Islet of Langerhans (tissue), 1 donor: ENCODE measurements around the gene IGF1R.

Experiments
- FAIRE-seq: peaks from one replicate; lab custom pipeline; 2011; peaks lifted over from hg19 to GRCh38; lab: Jason Lieb, UNC

Gene IGF1R

DNA sequence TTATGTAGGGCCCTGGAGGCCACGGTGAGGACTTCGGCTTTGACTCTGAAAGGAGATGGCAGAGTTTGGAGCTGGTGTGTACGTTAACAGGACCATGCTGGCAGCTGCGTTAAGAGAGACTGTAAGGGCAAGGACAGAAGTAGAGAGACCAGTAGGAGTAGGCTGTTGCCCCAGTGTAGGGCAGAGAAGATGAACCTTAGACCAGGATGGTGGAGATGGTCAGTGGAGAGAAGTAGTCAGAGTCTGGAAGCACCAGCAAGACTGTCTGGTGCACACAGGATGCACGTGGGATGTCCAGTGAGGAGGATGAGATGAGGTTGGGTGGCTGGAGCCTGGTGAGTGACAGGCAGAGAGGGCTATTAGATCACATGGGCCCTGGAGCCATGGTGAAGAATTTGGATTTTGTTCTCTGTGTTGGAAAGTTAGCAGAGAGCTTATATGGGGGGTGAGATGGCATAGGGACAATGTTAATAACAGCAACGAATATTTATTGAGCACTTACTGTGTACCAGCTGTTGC, 150.1 kb downstream of the IGF1R start:
- no peak for FAIRE-seq

DNA sequence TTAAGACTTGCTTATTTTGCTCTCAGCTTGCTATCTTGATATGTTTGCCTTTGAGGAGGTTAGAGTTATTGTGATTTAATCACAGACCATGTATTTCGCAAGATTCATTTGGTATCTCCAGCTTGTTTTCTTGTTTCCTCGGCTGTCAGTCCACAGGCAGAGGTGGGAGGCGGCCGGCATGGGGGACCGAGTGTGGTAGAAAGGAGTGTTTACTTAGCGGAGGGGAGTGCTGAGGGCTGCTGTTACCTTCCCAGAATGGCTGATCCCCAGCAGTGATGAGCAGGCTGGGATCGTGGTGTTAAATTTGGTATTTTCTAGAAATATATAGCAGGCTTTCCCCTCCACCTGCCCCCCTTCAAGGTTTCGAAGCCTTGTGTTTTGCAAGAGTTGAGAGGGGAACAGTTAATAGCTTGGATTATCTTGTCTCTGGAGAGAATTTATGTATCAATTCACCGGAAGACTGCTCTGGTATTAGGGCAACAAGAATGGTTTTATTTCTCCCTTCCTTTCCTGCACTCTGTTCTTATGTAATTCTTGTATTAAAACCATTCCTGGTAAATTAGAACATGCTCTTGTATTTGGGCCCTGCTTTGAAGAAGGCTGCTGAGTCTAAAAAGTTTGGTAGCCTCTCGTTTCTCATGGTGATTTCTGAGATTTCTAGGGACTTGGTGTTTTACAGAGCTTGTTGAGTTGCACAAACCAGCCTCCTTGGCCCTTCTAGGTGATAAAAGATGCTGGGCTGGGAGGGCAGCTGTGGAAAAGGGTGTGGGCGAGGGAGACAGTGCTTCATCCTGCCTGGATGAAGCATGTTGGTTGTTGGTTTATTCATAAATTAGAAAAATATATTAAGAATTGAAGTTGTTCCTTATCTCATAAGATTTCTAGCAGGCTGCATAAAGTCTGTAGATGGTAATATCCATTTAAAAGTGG, 151.4 kb downstream of the IGF1R start:
- no peak for FAIRE-seq

GRCh38 chr15:98800437-98801233, 152.3 kb downstream of the IGF1R start:
- no peak for FAIRE-seq

DNA sequence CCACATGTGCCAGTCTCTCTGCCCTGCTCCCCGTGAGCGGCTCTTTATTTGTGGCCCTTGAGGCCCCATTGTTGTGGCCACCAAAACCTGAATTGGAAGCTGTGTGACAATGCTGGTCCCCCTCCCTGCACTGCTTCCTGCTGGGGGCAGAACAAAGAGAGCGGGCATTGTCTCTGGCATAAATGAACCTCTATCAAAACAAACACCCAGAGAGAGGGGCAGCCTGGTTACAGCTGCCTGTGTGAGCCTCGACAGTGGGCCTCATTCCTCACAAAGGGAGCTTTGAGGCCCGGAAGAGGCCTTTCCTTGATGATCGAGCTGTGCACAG, 152.9 kb downstream of the IGF1R start:
- FAIRE-seq: no peak

DNA sequence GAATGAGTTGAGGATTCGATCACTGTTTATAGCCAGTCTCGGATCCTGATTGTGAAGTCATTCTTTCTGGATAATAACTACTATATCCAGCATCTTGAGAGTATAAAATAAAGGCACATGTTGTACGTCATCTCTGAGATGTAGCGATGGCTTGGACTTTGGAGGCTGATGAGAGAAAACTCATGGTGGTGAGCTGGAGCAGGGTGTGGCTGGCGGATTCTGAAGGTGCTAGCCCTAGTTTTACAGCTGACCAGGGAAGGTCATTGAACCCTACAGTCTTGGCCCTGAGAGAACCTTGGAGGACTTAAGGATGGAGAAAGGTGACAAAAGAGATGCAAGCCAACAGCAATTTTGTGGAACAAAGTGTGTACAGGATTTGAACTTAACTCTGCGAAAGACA, 153.8 kb downstream of the IGF1R start:
- no peak for FAIRE-seq

GRCh38 chr15:98803228-98804056, 155.1 kb downstream of the IGF1R start:
- FAIRE-seq: no peak

- FAIRE-seq: no peak
Measured at GRCh38 chr15:98804057-98804380, 155.7 kb downstream of the IGF1R start.

DNA sequence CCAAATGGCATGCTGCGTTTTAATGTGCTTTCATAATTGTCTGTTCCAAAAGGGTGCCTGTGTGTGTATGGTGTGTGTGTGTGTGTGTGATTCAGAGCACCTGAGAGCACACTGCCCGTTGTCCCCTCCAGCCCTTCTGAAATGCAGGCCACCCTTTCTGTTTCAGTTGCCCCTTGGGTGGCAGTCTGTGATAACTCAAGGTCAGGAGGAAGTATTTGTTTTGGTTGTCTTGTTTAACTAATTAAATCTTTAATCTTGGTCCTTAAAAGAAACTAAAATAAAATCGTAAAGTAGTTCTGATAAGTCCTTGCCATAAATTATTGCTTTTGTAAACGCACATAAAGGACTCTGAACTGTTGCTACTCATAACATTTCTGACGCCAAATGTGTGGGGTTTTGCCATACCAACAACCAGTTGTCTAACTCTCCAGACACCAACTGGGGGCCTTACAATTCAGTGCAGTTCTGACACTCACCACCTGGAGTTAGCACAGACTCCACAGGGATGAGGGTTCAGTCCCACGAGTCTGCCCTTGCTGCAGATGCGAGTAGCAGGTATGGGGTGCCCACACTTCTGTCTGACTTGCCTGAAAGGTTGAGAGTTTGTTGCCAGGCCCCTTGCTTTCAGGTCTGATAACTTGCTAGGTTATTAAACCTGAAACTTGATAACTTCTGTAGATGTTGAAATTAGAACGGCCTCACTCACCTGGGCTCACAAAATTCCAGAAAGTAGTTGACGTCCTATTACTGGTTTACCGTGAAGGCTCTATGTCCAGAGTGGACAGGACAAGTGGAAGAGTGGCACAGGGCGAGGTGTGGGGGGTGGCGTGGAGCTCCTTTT, 157.3 kb downstream of the IGF1R start:
- no peak for FAIRE-seq

- no peak for FAIRE-seq
Measured at GRCh38 chr15:98806275-98806895, 158.0 kb downstream of the IGF1R start.

DNA sequence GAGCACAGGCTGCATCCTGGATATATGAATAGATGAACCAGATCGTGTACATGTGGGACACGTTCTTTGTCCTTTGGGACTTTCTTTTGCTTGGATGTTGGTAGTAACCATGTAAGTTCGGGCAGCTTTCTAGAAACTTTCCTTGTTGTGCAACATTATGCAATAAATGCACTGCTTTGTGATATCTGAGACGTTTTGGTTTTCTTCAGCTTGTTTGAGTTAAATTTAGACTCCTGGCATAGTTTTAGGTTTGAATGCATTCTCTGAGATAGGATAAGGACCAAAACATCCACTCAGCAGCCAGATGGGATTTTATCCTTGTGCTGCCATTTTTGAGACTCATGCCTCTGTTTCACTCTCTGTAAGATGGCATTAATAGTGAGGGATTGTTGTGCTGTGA, 158.9 kb downstream of the IGF1R start:
- no peak for FAIRE-seq

DNA sequence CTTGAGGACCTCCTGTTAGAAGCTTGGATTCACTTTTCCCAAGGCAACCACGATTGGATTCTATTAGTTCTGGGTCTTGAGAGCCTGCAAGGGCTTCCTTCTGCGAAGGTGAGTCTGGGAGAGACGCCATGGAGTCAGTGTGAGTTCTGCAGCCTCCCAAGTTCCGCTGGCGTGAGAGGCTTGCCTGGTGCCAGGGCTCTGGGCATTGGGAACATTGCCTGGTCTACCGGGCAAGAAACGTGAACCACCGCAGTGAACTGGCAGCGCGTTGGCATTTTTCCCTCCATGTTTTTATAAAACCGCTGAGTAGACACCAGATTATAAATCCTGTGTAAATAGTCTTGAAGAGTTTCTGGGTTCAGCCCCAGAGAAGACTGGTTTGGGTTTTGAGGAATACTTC, 160.9 kb downstream of the IGF1R start:
- no peak for FAIRE-seq

GRCh38 chr15:98812716-98813446, 164.5 kb downstream of the IGF1R start:
- no peak for FAIRE-seq

GRCh38 chr15:98813951-98814350, 165.6 kb downstream of the IGF1R start:
- FAIRE-seq: peak; percentile 78

GRCh38 chr15:98815207-98815606, 166.9 kb downstream of the IGF1R start:
- no peak for FAIRE-seq

GRCh38 chr15:98817745-98818144, 169.4 kb downstream of the IGF1R start:
- no peak for FAIRE-seq

DNA sequence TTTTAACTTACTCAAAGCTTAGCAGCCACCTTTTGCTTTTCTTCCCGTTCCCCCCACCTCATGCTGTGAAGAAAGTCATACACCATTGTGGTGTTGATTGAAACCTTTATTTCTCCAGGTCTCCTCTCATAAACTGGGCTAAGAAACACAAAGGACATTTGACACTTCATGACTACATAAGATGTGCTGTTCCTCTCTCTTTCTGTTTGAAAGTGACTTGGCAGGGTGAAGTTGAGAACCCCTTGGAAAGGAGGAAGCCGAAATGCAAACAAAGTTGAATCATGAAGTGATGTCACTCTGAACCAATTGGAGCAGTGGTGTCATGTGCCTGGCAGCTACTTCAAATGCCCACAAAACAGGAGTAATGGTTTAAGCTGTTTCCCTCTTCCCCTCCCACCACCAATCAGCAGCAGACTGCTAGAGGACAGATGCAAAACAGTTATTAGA, 174.7 kb downstream of the IGF1R start:
- no peak for FAIRE-seq

- peak; percentile 43 for FAIRE-seq
Measured at GRCh38 chr15:98823616-98824015, 175.3 kb downstream of the IGF1R start.

- no peak for FAIRE-seq
Measured at GRCh38 chr15:98824595-98824994, 176.3 kb downstream of the IGF1R start.

GRCh38 chr15:98826658-98827057, 178.3 kb downstream of the IGF1R start:
- FAIRE-seq: no peak

DNA sequence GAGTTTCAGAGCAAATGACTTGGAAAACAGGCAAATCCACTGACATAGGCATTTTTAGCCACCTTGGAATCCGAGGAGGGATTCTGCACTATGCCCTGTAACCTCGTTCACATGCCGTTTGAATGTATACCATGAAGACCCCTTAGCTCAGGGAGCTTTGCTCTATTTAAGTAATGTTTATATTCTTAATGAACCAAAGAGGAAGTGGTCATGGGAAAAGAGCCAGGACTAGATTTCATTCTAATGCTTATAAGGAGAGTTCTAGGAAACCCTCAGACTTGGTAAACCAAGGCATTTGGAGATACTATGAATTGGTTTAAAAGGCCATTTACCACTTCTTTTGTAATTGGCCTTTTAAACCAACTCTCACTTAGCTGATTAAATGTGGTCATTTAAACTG, 178.9 kb downstream of the IGF1R start:
- no peak for FAIRE-seq
